ENCODE measurements around the gene RTBDN.
"Not testable (repeated sequence)": the region's sequence is repeated elsewhere in the genome, so short reads cannot be mapped to it uniquely, and the experiment has no call there.

Gene RTBDN

GRCh38 chr19:12866416-12867119, 32.2 kb upstream of the RTBDN start:
- no peak for DNase-seq
- no peak for TF ChIP-seq GATA1 (IDR thresholded peaks at IDR 0.05; ENCODE audit: low read depth, low read length)
- no peak for TF ChIP-seq POLR2A (IDR thresholded peaks at IDR 0.05; ENCODE audit: low read length)

- no peak for DNase-seq
- no peak for TF ChIP-seq POLR2A (IDR thresholded peaks at IDR 0.05; ENCODE audit: low read length)
- TF ChIP-seq GATA1 (IDR thresholded peaks at IDR 0.05; ENCODE audit: low read depth, low read length), result no peak
These were observed 31.5 kb upstream of the RTBDN start for GRCh38 chr19:12865746-12866415.

- DNase-seq, result no peak
- TF ChIP-seq GATA1 (IDR thresholded peaks at IDR 0.05; ENCODE audit: low read depth, low read length), result no peak
These were observed 30.6 kb upstream of the RTBDN start for GRCh38 chr19:12864721-12865715.

GRCh38 chr19:12864143-12864542, 29.8 kb upstream of the RTBDN start:
- no peak for DNase-seq
- TF ChIP-seq GATA1 (IDR thresholded peaks at IDR 0.05; ENCODE audit: low read depth, low read length), result no peak
- TF ChIP-seq POLR2A (IDR thresholded peaks at IDR 0.05; ENCODE audit: low read length), result no peak

GRCh38 chr19:12859546-12859945, 25.2 kb upstream of the RTBDN start:
- no peak for TF ChIP-seq GATA1 (IDR thresholded peaks at IDR 0.05; ENCODE audit: low read depth, low read length)
- no peak for TF ChIP-seq POLR2A (IDR thresholded peaks at IDR 0.05; ENCODE audit: low read length)
- no peak for DNase-seq

GRCh38 chr19:12858041-12858928, 23.9 kb upstream of the RTBDN start:
- DNase-seq, result no peak
- no peak for TF ChIP-seq GATA1 (IDR thresholded peaks at IDR 0.05; ENCODE audit: low read depth, low read length)
- no peak for TF ChIP-seq POLR2A (IDR thresholded peaks at IDR 0.05; ENCODE audit: low read length)

- peak in 1 of 2 experiments; percentile 68 for DNase-seq
- TF ChIP-seq POLR2A (IDR thresholded peaks at IDR 0.05; ENCODE audit: low read length) (no peak), GATA1 (IDR thresholded peaks at IDR 0.05; ENCODE audit: low read depth, low read length) (no peak)
These were observed 22.3 kb upstream of the RTBDN start for GRCh38 chr19:12856653-12857052.

GRCh38 chr19:12847159-12848139, 13.1 kb upstream of the RTBDN start:
- DNase-seq, result peak; percentile 83 to 91
- TF ChIP-seq GATA1 (IDR thresholded peaks at IDR 0.05; ENCODE audit: low read depth, low read length) (no peak), POLR2A (IDR thresholded peaks at IDR 0.05; ENCODE audit: low read length) (no peak)

GRCh38 chr19:12846613-12847012, 12.2 kb upstream of the RTBDN start:
- DNase-seq, result not testable (repeated sequence)

- TF ChIP-seq POLR2A (IDR thresholded peaks at IDR 0.05; ENCODE audit: low read length), result no peak
- no peak for TF ChIP-seq GATA1 (IDR thresholded peaks at IDR 0.05; ENCODE audit: low read depth, low read length)
- peak; percentile 45 to 79 for DNase-seq
These were observed 9.8 kb upstream of the RTBDN start for GRCh38 chr19:12843999-12844732.

- TF ChIP-seq POLR2A (IDR thresholded peaks at IDR 0.05; ENCODE audit: low read length), result no peak
- TF ChIP-seq GATA1 (IDR thresholded peaks at IDR 0.05; ENCODE audit: low read depth, low read length), result no peak
These were observed 8.9 kb upstream of the RTBDN start for GRCh38 chr19:12843328-12843727.

GRCh38 chr19:12842511-12842910, 8.1 kb upstream of the RTBDN start:
- DNase-seq, result no peak
- TF ChIP-seq GATA1 (IDR thresholded peaks at IDR 0.05; ENCODE audit: low read depth, low read length) (no peak), POLR2A (IDR thresholded peaks at IDR 0.05; ENCODE audit: low read length) (no peak)

More at GRCh38 chr19:12843328-12843727, 8.9 kb upstream of the RTBDN start:
- DNase-seq, result no peak

All from erythroblast (primary cell).